ENCODE measurements around the gene GLG1.
"Not testable (repeated sequence)": the region's sequence is repeated elsewhere in the genome, so short reads cannot be mapped to it uniquely, and the experiment has no call there.

GLG1 gene

DNA sequence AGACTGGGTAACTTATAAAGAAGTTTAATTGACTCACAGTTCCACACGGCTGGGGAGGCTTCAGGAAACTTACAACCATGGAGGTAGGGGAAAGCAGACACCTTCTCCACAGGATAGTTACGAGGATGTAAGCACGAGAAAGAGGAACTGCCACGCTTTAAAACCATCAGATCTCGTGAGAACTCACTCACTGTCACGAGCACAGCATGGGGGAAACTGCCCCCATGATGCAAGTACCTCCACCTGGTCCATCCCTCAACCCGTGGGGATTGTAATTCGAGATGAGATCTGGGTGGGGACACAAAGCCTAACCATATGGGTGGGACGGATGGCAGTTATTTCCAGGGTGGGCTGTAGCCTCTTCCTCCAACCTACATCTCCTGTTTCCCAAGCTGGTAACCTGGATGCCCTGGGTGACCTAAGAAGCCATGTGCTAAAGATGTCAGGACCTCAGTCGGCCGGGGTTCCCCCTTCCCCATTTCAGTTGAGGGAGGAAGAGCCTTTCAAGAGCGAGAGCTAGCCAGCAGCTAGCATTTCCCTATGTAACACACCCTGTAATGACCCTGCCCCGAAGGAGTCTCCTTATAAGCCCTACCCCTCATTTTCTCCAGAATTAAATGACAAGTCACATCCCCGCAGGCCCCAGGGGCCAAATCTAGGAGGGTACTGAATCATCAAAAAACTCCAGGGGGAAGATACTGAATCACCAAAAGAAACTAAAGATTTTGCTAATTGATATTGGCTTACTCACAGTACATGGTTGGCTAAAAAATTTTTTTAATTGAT lies 202.6 kb downstream of the GLG1 start:
- not testable (repeated sequence) for DNase-seq

DNA sequence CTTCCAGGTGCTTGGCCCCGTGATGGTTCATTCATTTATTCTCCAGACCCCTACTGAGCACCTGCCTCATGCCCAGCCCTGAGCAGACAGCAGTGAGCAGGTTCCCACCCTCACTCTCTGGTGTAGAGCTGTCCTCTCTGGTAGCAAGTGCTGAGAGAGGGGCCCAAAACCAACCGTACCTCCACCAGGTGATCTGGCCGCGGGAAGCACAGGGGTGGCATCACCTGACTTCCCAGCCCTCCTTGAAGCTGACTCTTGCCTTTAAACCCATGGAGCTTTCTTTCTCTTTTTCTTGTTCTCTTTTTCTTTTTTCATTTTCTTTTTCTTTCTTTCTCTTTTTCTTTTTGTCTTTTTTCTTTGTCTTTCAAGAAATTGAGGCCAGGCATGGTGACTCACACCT lies 206.7 kb downstream of the GLG1 start:
- not testable (repeated sequence) for DNase-seq

DNA sequence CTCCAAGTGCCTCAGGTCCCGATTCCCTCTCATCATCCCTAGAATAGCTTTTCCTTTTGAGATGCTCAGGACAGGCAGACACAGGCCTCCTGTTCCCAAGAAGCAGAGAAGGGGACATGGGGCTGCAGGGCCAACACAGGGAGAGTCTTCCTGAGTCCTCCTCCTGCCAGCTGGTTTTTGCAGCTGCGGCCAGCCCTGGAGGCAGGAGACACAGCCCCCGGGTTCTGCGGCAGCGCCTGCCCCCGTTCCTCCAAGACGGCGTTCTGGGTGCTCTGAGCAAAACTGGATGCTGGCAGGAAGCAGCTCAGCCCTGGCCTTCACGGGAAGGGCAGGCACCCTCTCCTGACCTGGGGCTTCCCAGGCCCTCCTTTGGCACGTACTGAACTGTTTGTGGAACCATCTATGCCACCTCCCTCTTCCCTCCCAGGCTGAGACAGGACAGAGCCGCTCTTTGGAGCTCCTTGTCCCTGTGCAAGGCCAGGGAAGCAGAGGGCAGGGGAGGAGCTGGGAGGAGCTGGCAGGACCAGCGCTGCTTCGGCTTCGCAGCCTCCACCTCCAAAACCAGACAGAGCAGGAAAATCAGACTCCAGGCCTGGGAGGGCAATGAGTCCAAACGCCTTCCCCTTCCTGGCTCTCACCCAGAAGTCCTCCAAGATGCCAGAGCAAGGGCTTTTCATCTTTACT lies 208.6 kb downstream of the GLG1 start:
- not testable (repeated sequence) for DNase-seq

Data from activated CD4-positive, CD25-positive, alpha-beta regulatory T cell (primary cell).